MCF 10A (cell line): ENCODE measurements around the gene ZER1. TPM values are rescaled to one million over a fixed set of nuclear protein-coding genes. Genes with fewer than 3 reads are reported as not detected.

Experiments
- BruUV-seq: library from RNA; stranded (reverse); fragments of 400-500 nt; replicated peaks from 2 replicates; lab custom pipeline; 2021; lab: Mats Ljungman, UMichigan
- CTCF ChIA-PET: fragments of 300-600 bp; sonication (Branson Sonifier 250); formaldehyde crosslinking; extraction: SDS; loops from one replicate; lab custom pipeline; 2021; ENCODE audit warnings: antibody characterized with exemption, inconsistent platforms; lab: Yijun Ruan, JAX
- POLR2A ChIA-PET: fragments of 300-600, 350-650 bp; sonication (Branson Sonifier 250); formaldehyde crosslinking; extraction: SDS; loops from one replicate; lab custom pipeline; 2020; ENCODE audit warnings: antibody characterized with exemption, inconsistent platforms; lab: Yijun Ruan, JAX
- DNase-seq: peaks from one replicate; pipeline ENCODE4 v3.0.0-alpha.2; 2018; ENCODE audit not compliant: unreplicated experiment
- H3K27ac Mint-ChIP-seq: one replicate; pipeline ENCODE4 v1.8.0; 2022; ENCODE audit warnings: mild to moderate bottlenecking, low read depth, mixed read lengths; ENCODE audit not compliant: unreplicated experiment
- H3K27me3 Mint-ChIP-seq: one replicate; pipeline ENCODE4 v1.8.0; 2022; ENCODE audit warnings: mixed read lengths; ENCODE audit not compliant: insufficient read depth, unreplicated experiment
- H3K36me3 Mint-ChIP-seq: one replicate; pipeline ENCODE4 v1.8.0; 2022; ENCODE audit warnings: mild to moderate bottlenecking, moderate library complexity, mixed read lengths; ENCODE audit not compliant: insufficient read depth, unreplicated experiment
- H3K4me1 Mint-ChIP-seq: one replicate; pipeline ENCODE4 v1.8.0; 2022; ENCODE audit warnings: mixed read lengths; ENCODE audit not compliant: insufficient read depth, unreplicated experiment
- H3K4me3 Mint-ChIP-seq: one replicate; pipeline ENCODE4 v1.8.0; 2022; ENCODE audit warnings: mild to moderate bottlenecking, moderate library complexity, mixed read lengths; ENCODE audit not compliant: unreplicated experiment
- H3K9me3 Mint-ChIP-seq: one replicate; pipeline ENCODE4 v1.8.0; 2022; ENCODE audit warnings: mixed read lengths; ENCODE audit not compliant: unreplicated experiment
- intact Hi-C: fragments of 100-400 bp; cut with micrococcal nuclease; formaldehyde crosslinking; loops from 2 replicates; pipeline ENCODE4 v1.14.1; 2022
- total RNA-seq: library from RNA; stranded (reverse); gene quantifications from 2 replicates; pipeline ENCODE4 v1.2.3, GENCODE V29; 2022
- TF ChIP-seq, protein P1 (sequence below): fragments of 200-600 bp; IDR thresholded peaks from one replicate; pipeline ENCODE4 v1.8.0; 2022; ENCODE audit warnings: antibody characterized with exemption, mild to moderate bottlenecking; ENCODE audit not compliant: unreplicated experiment

The ZER1 gene
- total RNA-seq, 1 experiment from 2014 or later = 19.5 TPM

DNA sequence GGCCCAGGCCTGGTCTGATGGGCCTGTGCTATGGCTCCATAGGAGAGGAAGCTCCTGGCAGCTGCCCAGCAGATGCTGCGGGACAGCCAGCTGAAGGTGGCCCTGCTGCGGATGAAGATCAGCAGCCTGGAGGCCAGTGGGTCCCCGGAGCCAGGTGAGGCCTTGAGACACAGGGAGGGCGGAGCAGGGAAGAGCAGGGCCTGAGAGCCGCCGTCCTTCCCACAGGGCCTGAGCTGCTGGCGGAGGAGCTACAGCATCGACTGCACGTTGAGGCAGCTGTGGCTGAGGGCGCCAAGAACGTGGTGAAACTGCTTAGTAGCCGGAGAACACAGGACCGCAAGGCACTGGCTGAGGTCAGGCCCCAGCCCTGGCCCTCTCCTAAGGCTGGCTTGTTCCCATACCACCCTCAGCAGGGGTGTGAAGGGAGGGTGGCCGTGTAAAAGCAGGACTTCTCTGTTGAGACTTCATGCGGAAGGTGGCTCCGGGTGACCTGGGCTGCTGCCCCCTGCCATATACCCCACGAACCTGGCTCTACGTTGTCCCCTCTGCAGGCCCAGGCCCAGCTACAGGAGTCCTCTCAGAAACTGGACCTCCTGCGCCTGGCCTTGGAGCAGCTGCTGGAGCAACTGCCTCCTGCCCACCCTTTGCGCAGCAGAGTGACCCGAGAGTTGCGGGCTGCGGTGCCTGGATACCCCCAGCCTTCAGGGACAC lies 64.9 kb downstream of the ZER1 start:
- H3K36me3 Mint-ChIP-seq = no peaks in the 10 kb centered on the region
- peaks cover 6% of the 10 kb centered on the region for H3K4me1 Mint-ChIP-seq
- BruUV-seq = no TSS peak
- TF ChIP-seq, protein P1, sequence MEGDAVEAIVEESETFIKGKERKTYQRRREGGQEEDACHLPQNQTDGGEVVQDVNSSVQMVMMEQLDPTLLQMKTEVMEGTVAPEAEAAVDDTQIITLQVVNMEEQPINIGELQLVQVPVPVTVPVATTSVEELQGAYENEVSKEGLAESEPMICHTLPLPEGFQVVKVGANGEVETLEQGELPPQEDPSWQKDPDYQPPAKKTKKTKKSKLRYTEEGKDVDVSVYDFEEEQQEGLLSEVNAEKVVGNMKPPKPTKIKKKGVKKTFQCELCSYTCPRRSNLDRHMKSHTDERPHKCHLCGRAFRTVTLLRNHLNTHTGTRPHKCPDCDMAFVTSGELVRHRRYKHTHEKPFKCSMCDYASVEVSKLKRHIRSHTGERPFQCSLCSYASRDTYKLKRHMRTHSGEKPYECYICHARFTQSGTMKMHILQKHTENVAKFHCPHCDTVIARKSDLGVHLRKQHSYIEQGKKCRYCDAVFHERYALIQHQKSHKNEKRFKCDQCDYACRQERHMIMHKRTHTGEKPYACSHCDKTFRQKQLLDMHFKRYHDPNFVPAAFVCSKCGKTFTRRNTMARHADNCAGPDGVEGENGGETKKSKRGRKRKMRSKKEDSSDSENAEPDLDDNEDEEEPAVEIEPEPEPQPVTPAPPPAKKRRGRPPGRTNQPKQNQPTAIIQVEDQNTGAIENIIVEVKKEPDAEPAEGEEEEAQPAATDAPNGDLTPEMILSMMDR = no peak
- ChIA-PET CTCF (no interaction called here), POLR2A (interaction anchor here (1.2 kb wide), 1 partner anchor 16 kb away, joined by 3 read pairs; no protein-coding TSS in a partner anchor)
- H3K27me3 Mint-ChIP-seq = no peaks in the 10 kb centered on the region
- H3K27ac Mint-ChIP-seq = no peak overlapping the region
- H3K9me3 Mint-ChIP-seq = no peaks in the 10 kb centered on the region
- no peak for DNase-seq
- intact Hi-C loops = no loop called here
- no peak overlapping the region for H3K4me3 Mint-ChIP-seq

DNA sequence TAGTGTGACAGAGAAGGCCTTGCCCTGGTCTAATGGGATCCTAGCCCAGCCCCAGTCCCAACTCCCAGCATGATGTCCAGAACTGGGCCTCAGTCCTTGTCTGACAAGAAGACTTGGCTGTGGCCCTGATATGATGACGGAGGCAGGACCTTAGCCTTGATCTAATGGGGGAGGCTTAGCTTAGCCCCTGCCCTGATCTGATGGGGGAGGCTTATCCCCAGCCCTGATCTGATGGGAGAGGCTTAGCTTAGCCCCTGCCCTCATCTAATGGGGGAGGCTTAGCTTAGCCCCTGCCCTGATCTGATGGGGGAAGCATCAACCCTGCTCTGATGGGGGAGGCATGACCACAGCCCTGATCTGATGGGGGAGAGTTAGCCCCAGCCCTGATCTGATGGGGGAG lies 65.7 kb downstream of the ZER1 start:
- ChIA-PET POLR2A (no interaction called here), CTCF (no interaction called here)
- Mint-ChIP-seq H3K27me3 (no peaks in the 10 kb centered on the region), H3K4me3 (no peak overlapping the region), H3K27ac (no peak overlapping the region), H3K4me1 (peaks cover 6% of the 10 kb centered on the region), H3K9me3 (no peaks in the 10 kb centered on the region), H3K36me3 (no peaks in the 10 kb centered on the region)
- TF ChIP-seq, protein P1 = no peak
- no TSS peak for BruUV-seq
- DNase-seq = no peak
- intact Hi-C loops = no loop called here

DNA sequence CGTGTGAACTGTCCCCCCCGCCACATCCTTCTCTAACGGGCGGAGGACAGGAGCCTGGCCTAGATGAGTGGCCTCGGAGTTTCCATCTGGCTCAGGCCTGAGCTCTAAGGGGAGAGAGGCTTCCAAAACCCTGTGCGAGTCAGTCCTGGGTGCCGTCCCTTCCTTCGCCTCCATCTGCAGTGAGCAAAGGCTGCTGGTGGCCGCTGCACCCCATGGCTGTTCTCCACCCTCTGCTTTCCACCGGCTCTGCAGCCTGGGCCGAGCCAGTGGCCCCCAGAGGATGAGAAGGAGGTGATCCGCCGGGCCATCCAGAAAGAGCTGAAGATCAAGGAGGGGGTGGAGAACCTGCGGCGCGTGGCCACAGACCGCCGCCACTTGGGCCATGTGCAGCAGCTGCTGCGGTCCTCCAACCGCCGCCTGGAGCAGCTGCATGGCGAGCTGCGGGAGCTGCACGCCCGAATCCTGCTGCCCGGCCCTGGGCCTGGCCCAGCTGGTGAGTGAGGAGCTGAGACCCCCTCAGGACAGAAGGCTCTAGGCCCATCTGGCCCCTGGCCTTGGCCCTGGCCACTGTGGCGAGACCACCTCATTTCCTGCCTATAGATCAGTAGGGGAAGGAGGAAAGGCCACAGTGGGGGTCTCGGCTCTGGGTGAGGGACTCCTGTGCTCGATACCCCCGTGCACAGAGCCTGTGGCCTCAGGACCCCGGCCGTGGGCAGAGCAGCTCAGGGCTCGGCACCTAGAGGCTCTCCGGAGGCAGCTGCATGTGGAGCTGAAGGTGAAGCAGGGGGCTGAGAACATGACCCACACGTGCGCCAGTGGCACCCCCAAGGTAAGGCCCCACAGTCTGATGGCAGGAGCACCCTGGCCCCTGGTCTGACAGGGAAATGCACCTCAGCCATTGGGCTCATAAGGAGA lies 66.4 kb downstream of the ZER1 start:
- H3K36me3 Mint-ChIP-seq = peaks cover 2% of the 10 kb centered on the region
- BruUV-seq = no TSS peak
- no peaks in the 10 kb centered on the region for H3K27me3 Mint-ChIP-seq
- no peak overlapping the region for H3K4me3 Mint-ChIP-seq
- TF ChIP-seq, protein P1 = no peak
- CTCF ChIA-PET = no interaction called here
- peaks cover 6% of the 10 kb centered on the region for H3K4me1 Mint-ChIP-seq
- DNase-seq = no peak
- intact Hi-C loops = no loop called here
- POLR2A ChIA-PET = interaction anchor here (1.3 kb wide), 1 partner anchor 14 kb away, joined by 3 read pairs; no protein-coding TSS in a partner anchor
- no peaks in the 10 kb centered on the region for H3K9me3 Mint-ChIP-seq
- no peak overlapping the region for H3K27ac Mint-ChIP-seq

DNA sequence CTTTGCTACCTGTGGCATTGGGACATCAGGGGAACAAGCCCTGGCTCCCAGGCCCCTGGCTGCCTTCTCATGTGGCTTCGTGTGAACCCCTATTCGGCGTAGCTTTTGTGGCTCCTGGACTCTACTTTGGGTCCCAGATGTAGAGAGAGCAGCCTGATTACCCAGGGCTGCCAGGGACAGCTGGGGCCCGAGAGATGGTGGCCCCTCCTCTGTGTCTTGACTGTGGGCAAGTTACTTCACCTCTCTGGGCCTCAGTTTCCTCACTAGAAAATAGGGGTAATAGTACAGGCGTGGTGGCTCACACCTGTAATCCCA lies 67.4 kb downstream of the ZER1 start:
- no peak overlapping the region for H3K27ac Mint-ChIP-seq

More for the DNA sequence above, 67.4 kb downstream of the ZER1 start:
- peaks cover 9% of the 10 kb centered on the region for H3K36me3 Mint-ChIP-seq
- H3K9me3 Mint-ChIP-seq = no peaks in the 10 kb centered on the region
- CTCF ChIA-PET = no interaction called here
- POLR2A ChIA-PET = interaction anchor here (1.2 to 1.3 kb wide), 2 partner anchors 15 to 67 kb away, joined by 3 read pairs; no protein-coding TSS in a partner anchor
- peaks cover 6% of the 10 kb centered on the region for H3K4me1 Mint-ChIP-seq
- TF ChIP-seq, protein P1 = no peak
- BruUV-seq = no TSS peak
- H3K27me3 Mint-ChIP-seq = no peaks in the 10 kb centered on the region
- intact Hi-C loops = no loop called here
- DNase-seq = no peak
- H3K4me3 Mint-ChIP-seq = no peak overlapping the region
